Panc1 (cell line): ENCODE measurements around the gene NF1. TPM values are rescaled to one million over a fixed set of nuclear protein-coding genes. Genes with fewer than 3 reads are reported as not detected.
A peak's percentile ranks its signal among the peaks of the same experiment; 100 is the strongest.

Experiments
- ATAC-seq: fragments of 200-7000 bp; cut with Tn5 transposase; 2 replicates; pipeline ENCODE4 v1.9.1; 2020; ENCODE audit warnings: mild to moderate bottlenecking, moderate library complexity
- BruUV-seq: library from RNA; stranded (reverse); fragments of 400-500 nt; replicated peaks from 2 replicates; lab custom pipeline; 2021; lab: Mats Ljungman, UMichigan
- CTCF ChIA-PET: fragments of 300-600 bp; sonication (Branson Sonifier 250); formaldehyde crosslinking; loops from one replicate; lab custom pipeline; 2022; ENCODE audit warnings: antibody characterized with exemption; lab: Charles Lee
- POLR2A ChIA-PET: fragments of 300-600 bp; sonication (Branson Sonifier 250); formaldehyde crosslinking; loops from one replicate; lab custom pipeline; 2022; ENCODE audit warnings: antibody characterized with exemption; lab: Charles Lee
- DNase-seq: peaks from one replicate; pipeline ENCODE4 v3.0.0-alpha.2; 2010; ENCODE audit warnings: low read depth, low spot score
- H3K27ac ChIP-seq: 2 replicates; pipeline ENCODE4 v1.5.1; 2011; ENCODE audit warnings: mild to moderate bottlenecking, low read length, inconsistent platforms
- H3K27me3 ChIP-seq: fragments of 200-500 bp; sonication (Bioruptor generic); 2 replicates; pipeline ENCODE4 v1.6.0; 2014; ENCODE audit warnings: low read length, inconsistent platforms; ENCODE audit not compliant: control insufficient read depth, insufficient read depth
- H3K36me3 ChIP-seq: fragments of 200-500 bp; sonication (Bioruptor generic); 2 replicates; pipeline ENCODE4 v1.5.1; 2014; ENCODE audit warnings: inconsistent platforms, mild to moderate bottlenecking, low read length, moderate library complexity; ENCODE audit not compliant: control insufficient read depth, insufficient read depth
- H3K4me1 ChIP-seq: 2 replicates; pipeline ENCODE4 v1.5.1; 2011; ENCODE audit warnings: inconsistent platforms, mild to moderate bottlenecking, low read length, moderate library complexity; ENCODE audit not compliant: control insufficient read depth, insufficient read depth
- H3K4me3 ChIP-seq, 2 experiments: 2 replicates each; pipeline ENCODE4 v1.5.1; 2011 to 2012; ENCODE audit warnings: low read depth in 2 of 2, low read length in 2 of 2, mild to moderate bottlenecking in 2 of 2, inconsistent platforms in 1 of 2, moderate library complexity in 1 of 2
- H3K9me3 ChIP-seq: fragments of 200-500 bp; sonication (Bioruptor generic); 2 replicates; pipeline ENCODE4 v1.5.1; 2014; ENCODE audit warnings: low read depth, mild to moderate bottlenecking, inconsistent platforms, low read length, moderate library complexity; ENCODE audit not compliant: control insufficient read depth, insufficient read depth
- CTCF ChIP-seq: fragments of 450-650 bp; IDR thresholded peaks from 2 replicates; pipeline ENCODE4 v1.5.1; 2017; ENCODE audit warnings: mild to moderate bottlenecking
- POLR2AphosphoS5 ChIP-seq: IDR thresholded peaks from 2 replicates; pipeline ENCODE4 v1.6.1; 2012; ENCODE audit warnings: mild to moderate bottlenecking, low read depth, low read length, moderate library complexity
- SIN3A ChIP-seq: IDR thresholded peaks from 2 replicates; pipeline ENCODE4 v1.6.1; 2012; ENCODE audit warnings: low read depth, mild to moderate bottlenecking, low read length, moderate library complexity, borderline replicate concordance; ENCODE audit not compliant: insufficient read depth
- TCF7L2 ChIP-seq: IDR thresholded peaks from 2 replicates; pipeline ENCODE4 v1.6.1; 2011; ENCODE audit warnings: mild to moderate bottlenecking, low read depth, low read length, inconsistent platforms
- in situ Hi-C: cut with HindIII; loops from 2 replicates; pipeline ENCODE4 v1.10.0; 2016; ENCODE audit warnings: low sequenced_read_pairs, low pct_unique_long_range_greater_than_20kb
- intact Hi-C: fragments of 100-400 bp; cut with micrococcal nuclease; formaldehyde crosslinking; loops from one replicate; pipeline ENCODE4 v1.10.0; 2022; ENCODE audit not compliant: unreplicated experiment
- total RNA-seq: library from RNA; stranded (reverse); gene quantifications from one replicate; pipeline ENCODE4 v1.2.1, GENCODE V29; 2021; ENCODE audit not compliant: unreplicated experiment
- TF ChIP-seq, protein P1 (sequence below), 2 experiments: IDR thresholded peaks; 2 replicates each; pipeline ENCODE4 v1.6.1; 2011 to 2012; ENCODE audit warnings: low read depth in 2 of 2, control low read depth in 1 of 2, low read length in 1 of 2, mild to moderate bottlenecking in 1 of 2, moderate library complexity in 1 of 2; ENCODE audit not compliant: insufficient read depth in 1 of 2

The NF1 gene
- total RNA-seq, 1 experiment from 2014 or later = 82.5 TPM

DNA sequence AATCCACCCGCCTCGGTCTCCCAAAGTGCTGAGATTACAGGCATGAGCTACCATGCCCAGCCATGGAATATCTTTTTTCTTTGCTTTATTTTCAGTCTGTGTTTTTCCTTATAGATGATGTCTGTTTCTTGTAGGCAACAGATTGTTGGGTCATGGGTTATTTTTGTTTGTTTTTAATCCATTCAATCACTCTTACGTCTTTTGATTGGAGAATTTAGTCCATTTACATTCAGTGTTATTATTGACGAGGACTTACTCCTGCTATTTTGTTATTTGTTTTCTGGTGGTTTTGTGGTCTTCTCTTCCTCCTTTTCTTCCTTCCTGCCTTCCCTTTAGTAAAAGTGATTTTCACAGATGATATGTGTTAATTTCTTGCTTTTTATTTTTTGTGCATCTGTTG is 146.3 kb downstream of the NF1 start:
- H3K4me1 ChIP-seq = no peaks in the 10 kb centered on the region
- TF ChIP-seq POLR2AphosphoS5 = no peak
- TF ChIP-seq, protein P1, sequence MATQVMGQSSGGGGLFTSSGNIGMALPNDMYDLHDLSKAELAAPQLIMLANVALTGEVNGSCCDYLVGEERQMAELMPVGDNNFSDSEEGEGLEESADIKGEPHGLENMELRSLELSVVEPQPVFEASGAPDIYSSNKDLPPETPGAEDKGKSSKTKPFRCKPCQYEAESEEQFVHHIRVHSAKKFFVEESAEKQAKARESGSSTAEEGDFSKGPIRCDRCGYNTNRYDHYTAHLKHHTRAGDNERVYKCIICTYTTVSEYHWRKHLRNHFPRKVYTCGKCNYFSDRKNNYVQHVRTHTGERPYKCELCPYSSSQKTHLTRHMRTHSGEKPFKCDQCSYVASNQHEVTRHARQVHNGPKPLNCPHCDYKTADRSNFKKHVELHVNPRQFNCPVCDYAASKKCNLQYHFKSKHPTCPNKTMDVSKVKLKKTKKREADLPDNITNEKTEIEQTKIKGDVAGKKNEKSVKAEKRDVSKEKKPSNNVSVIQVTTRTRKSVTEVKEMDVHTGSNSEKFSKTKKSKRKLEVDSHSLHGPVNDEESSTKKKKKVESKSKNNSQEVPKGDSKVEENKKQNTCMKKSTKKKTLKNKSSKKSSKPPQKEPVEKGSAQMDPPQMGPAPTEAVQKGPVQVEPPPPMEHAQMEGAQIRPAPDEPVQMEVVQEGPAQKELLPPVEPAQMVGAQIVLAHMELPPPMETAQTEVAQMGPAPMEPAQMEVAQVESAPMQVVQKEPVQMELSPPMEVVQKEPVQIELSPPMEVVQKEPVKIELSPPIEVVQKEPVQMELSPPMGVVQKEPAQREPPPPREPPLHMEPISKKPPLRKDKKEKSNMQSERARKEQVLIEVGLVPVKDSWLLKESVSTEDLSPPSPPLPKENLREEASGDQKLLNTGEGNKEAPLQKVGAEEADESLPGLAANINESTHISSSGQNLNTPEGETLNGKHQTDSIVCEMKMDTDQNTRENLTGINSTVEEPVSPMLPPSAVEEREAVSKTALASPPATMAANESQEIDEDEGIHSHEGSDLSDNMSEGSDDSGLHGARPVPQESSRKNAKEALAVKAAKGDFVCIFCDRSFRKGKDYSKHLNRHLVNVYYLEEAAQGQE (IDR thresholded peaks at IDR 0.05; ENCODE audit: insufficient read depth in 1 of 2, low read depth in 2 of 2, low read length in 1 of 2) = no peak
- no peak for TF ChIP-seq SIN3A
- no peak for TF ChIP-seq TCF7L2
- TF ChIP-seq CTCF = no peak
- DNase-seq (no peak), ATAC-seq (no peak)
- H3K27me3 ChIP-seq = no peaks in the 10 kb centered on the region
- intact Hi-C loops = no loop called here
- peaks cover 14% of the 10 kb centered on the region for H3K36me3 ChIP-seq
- H3K9me3 ChIP-seq = no peaks in the 10 kb centered on the region
- H3K27ac ChIP-seq = no peak overlapping the region
- in situ Hi-C loops = no loop called here
- POLR2A ChIA-PET = no interaction called here
- no TSS peak for BruUV-seq
- no peak overlapping the region for H3K4me3 ChIP-seq
- CTCF ChIA-PET = no interaction called here

GRCh38 chr17:31248986-31249834 is 154.4 kb downstream of the NF1 start:
- H3K4me3 ChIP-seq = no peak overlapping the region
- DNase-seq = no peak
- intact Hi-C loops = no loop called here
- H3K36me3 ChIP-seq = peaks cover 19% of the 10 kb centered on the region; the same call in 1 of the 2 replicates
- ATAC-seq = peak; percentile 82
- TF ChIP-seq TCF7L2 = no peak
- TF ChIP-seq, protein P1 (IDR thresholded peaks at IDR 0.05; ENCODE audit: insufficient read depth in 1 of 2, low read depth in 2 of 2, low read length in 1 of 2) = no peak
- TF ChIP-seq POLR2AphosphoS5 = no peak
- TF ChIP-seq SIN3A = no peak
- TF ChIP-seq CTCF = no peak
- H3K4me1 ChIP-seq = no peaks in the 10 kb centered on the region
- BruUV-seq = no TSS peak
- in situ Hi-C loops = no loop called here
- H3K27ac ChIP-seq = no peak overlapping the region
- ChIA-PET CTCF (no interaction called here), POLR2A (no interaction called here)
- no peaks in the 10 kb centered on the region for H3K9me3 ChIP-seq
- H3K27me3 ChIP-seq = no peaks in the 10 kb centered on the region
